Neuronal stem cell (in vitro differentiated cells): ENCODE results near the gene TSPAN17.

Source experiments
- DNase-seq: peaks from one replicate; pipeline ENCODE4 v3.0.0-alpha.2; 2013; ENCODE audit warnings: low spot score
- H2AFZ ChIP-seq: one replicate; pipeline ENCODE4 v1.6.1; 2013; ENCODE audit warnings: mild to moderate bottlenecking, low read length, inconsistent platforms
- H2AK5ac ChIP-seq: 2 replicates; pipeline ENCODE4 v1.6.1; 2013; ENCODE audit warnings: low read depth, mild to moderate bottlenecking, inconsistent platforms, low read length, moderate library complexity, mixed read lengths
- H2BK120ac ChIP-seq: 2 replicates; pipeline ENCODE4 v1.6.1; 2013; ENCODE audit warnings: low read depth, mild to moderate bottlenecking, inconsistent platforms, low read length, moderate library complexity, mixed read lengths
- H2BK12ac ChIP-seq: one replicate; pipeline ENCODE4 v1.6.1; 2013; ENCODE audit warnings: low read length, inconsistent platforms
- H2BK15ac ChIP-seq: 2 replicates; pipeline ENCODE4 v1.6.1; 2013; ENCODE audit warnings: mild to moderate bottlenecking, low read length, inconsistent platforms, mixed read lengths
- H2BK5ac ChIP-seq: one replicate; pipeline ENCODE4 v1.6.1; 2013; ENCODE audit warnings: inconsistent platforms, mild to moderate bottlenecking, low read length, moderate library complexity
- H3K14ac ChIP-seq: one replicate; pipeline ENCODE4 v1.6.1; 2013; ENCODE audit warnings: low read length, inconsistent platforms
- H3K18ac ChIP-seq: 2 replicates; pipeline ENCODE4 v1.6.1; 2013; ENCODE audit warnings: low read length, inconsistent platforms
- H3K23ac ChIP-seq: 2 replicates; pipeline ENCODE4 v1.6.1; 2013; ENCODE audit warnings: low read depth, mild to moderate bottlenecking, mixed read lengths, low read length, inconsistent platforms; ENCODE audit not compliant: poor library complexity
- H3K27ac ChIP-seq: replicated peaks from 3 replicates; pipeline ENCODE4 v1.5.1; 2013; ENCODE audit warnings: low read length, inconsistent platforms
- H3K27me3 ChIP-seq, 3 experiments: 2 replicates each; pipeline ENCODE4 v1.6.1; 2013; ENCODE audit warnings: low read length in 3 of 3, mild to moderate bottlenecking in 2 of 3, inconsistent platforms in 1 of 3, low read depth in 1 of 3, mixed read lengths in 1 of 3, moderate library complexity in 1 of 3; ENCODE audit not compliant: control insufficient read depth in 3 of 3, insufficient read depth in 3 of 3
- H3K36me3 ChIP-seq, 2 donors: replicated peaks in 1 of 2; 2 replicates each; pipeline ENCODE4 v1.6.1; 2013; ENCODE audit warnings: low read length in 2 of 2; ENCODE audit not compliant: control insufficient read depth in 2 of 2, insufficient read depth in 2 of 2
- H3K4ac ChIP-seq: 2 replicates; pipeline ENCODE4 v1.6.1; 2013; ENCODE audit warnings: inconsistent platforms, mild to moderate bottlenecking, low read length, moderate library complexity
- H3K4me1 ChIP-seq, 2 donors: 1 replicate in 1 of 2; 2 replicates in 1 of 2; pipeline ENCODE4 v1.6.1; 2013; ENCODE audit warnings: low read length in 2 of 2, low read depth in 1 of 2; ENCODE audit not compliant: control insufficient read depth in 2 of 2, insufficient read depth in 1 of 2
- H3K4me2 ChIP-seq: one replicate; pipeline ENCODE4 v1.6.1; 2013; ENCODE audit warnings: mild to moderate bottlenecking, low read length, inconsistent platforms; ENCODE audit not compliant: insufficient read depth, poor library complexity, severe bottlenecking
- H3K4me3 ChIP-seq, 2 donors: 2 replicates each; pipeline ENCODE4 v1.5.1; 2013; ENCODE audit warnings: low read length in 2 of 2, mild to moderate bottlenecking in 2 of 2, inconsistent platforms in 1 of 2, moderate library complexity in 1 of 2
- H3K79me1 ChIP-seq: one replicate; pipeline ENCODE4 v1.6.1; 2013; ENCODE audit warnings: low read depth, mild to moderate bottlenecking, inconsistent platforms, low read length, moderate library complexity
- H3K9ac ChIP-seq: one replicate; pipeline ENCODE4 v1.6.1; 2013; ENCODE audit warnings: mild to moderate bottlenecking, low read depth, low read length, inconsistent platforms; ENCODE audit not compliant: poor library complexity
- H3K9me3 ChIP-seq, 2 donors: replicated peaks in 1 of 2; 2 replicates each; pipeline versions ENCODE3 to v1.6.1; 2013; ENCODE audit warnings: low read length in 2 of 2, mild to moderate bottlenecking in 2 of 2, inconsistent platforms in 1 of 2, low read depth in 1 of 2, mixed read lengths in 1 of 2, moderate library complexity in 1 of 2; ENCODE audit not compliant: control insufficient read depth in 2 of 2, insufficient read depth in 1 of 2
- H4K8ac ChIP-seq: one replicate; pipeline ENCODE4 v1.6.1; 2013; ENCODE audit warnings: low read depth, mild to moderate bottlenecking, inconsistent platforms, low read length, moderate library complexity
- H4K91ac ChIP-seq: one replicate; pipeline ENCODE4 v1.6.1; 2013; ENCODE audit warnings: low read length, low read depth, mild to moderate bottlenecking, inconsistent platforms; ENCODE audit not compliant: poor library complexity
- WGBS, 2 donors: extraction: QIAGEN DNeasy Blood & Tissue Kit; methylation state at CpG; one replicate each; pipeline ENCODE4 v1.1.7; 2013; ENCODE audit warnings: missing lambda C conversion rate in 2 of 2, mixed read lengths in 1 of 2; ENCODE audit not compliant: insufficient read length in 2 of 2, insufficient replicate concordance in 1 of 2; ENCODE audit errors: extremely low coverage in 2 of 2; 5-methylcytosine and 5-hydroxymethylcytosine counted together

Gene TSPAN17

DNA sequence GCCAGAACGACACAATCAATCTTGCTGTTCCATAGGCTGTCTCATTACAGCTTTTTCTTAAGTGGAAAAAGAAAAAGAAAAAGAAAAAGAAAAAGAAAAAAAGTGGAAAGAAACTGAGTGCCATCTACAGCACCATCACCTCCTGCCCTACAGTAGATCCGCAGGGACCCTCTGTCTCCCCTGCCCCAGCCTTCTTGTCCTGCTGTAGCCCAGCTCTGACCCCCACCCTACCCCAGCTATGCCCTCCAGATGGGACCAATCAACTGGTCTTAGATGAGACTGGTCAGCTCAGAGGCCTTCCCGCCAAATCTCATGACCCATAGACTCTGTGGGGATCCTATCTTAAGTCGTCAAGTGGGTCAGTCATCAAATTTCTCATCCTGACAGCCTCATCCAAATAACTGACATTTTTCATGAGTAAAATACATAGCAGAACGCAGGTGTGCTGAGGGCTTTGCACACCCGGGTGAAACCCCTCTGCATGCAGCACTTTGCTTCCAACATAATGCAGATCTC, 34.8 kb downstream of the TSPAN17 start:
- Histone ChIP-seq H3K4me1 (no peaks in the 10 kb centered on the region), H2BK12ac (no peak overlapping the region), H2AK5ac (no peak overlapping the region), H3K4me2 (no peak overlapping the region), H3K9me3 (no peaks in the 10 kb centered on the region), H2BK5ac (no peak overlapping the region), H3K36me3 (no peaks in the 10 kb centered on the region), H3K18ac (no peak overlapping the region), H2AFZ (no peak overlapping the region), H4K91ac (no peak overlapping the region), H3K79me1 (no peaks in the 10 kb centered on the region), H2BK15ac (no peak overlapping the region), H3K14ac (no peak overlapping the region), H3K4ac (no peak overlapping the region), H3K27me3 (peaks cover 0 to 71% (median 26%) of the 10 kb centered on the region in 3 experiments), H2BK120ac (no peak overlapping the region), H4K8ac (no peak overlapping the region), H3K4me3 (no peak overlapping the region), H3K23ac (no peak overlapping the region), H3K27ac (no peak overlapping the region), H3K9ac (no peak overlapping the region)
- DNase-seq = no peak
- WGBS, 2 donors = no CpG with 5 or more reads among the region's 6 CpGs

DNA sequence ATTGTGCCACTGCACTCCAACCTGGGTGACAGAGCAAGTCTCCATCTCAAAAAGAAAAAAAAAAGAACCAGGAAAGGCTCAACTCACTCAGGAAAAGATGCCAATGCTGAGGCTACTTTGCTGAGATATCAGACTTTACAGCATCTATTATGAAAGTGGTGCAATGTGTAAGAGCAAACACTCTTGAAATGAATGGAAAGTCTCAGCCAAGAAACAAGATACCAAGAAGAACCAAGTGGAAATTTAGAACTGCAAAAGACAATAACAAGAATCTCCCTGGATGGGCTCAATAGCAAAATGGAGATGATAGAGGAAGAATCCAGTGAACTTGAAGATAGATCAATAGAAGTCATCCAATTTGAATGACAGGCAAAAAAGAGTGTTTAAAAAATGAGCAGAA, 37.7 kb downstream of the TSPAN17 start:
- Histone ChIP-seq H3K18ac (no peak overlapping the region), H2AFZ (no peak overlapping the region), H3K4me1 (peaks cover 0 to 9% of the 10 kb centered on the region in 2 donors), H3K79me1 (no peaks in the 10 kb centered on the region), H3K27ac (no peak overlapping the region), H2BK120ac (no peak overlapping the region), H3K36me3 (no peaks in the 10 kb centered on the region), H2BK15ac (no peak overlapping the region), H3K23ac (no peak overlapping the region), H3K4me2 (no peak overlapping the region), H4K91ac (no peak overlapping the region), H2AK5ac (no peak overlapping the region), H3K9me3 (no peaks in the 10 kb centered on the region), H3K14ac (no peak overlapping the region), H3K4me3 (no peak overlapping the region), H3K4ac (no peak overlapping the region), H4K8ac (no peak overlapping the region), H2BK12ac (no peak overlapping the region), H3K27me3 (peaks cover 0 to 47% (median 12%) of the 10 kb centered on the region in 3 experiments), H2BK5ac (no peak overlapping the region), H3K9ac (no peak overlapping the region)
- no peak for DNase-seq

DNA sequence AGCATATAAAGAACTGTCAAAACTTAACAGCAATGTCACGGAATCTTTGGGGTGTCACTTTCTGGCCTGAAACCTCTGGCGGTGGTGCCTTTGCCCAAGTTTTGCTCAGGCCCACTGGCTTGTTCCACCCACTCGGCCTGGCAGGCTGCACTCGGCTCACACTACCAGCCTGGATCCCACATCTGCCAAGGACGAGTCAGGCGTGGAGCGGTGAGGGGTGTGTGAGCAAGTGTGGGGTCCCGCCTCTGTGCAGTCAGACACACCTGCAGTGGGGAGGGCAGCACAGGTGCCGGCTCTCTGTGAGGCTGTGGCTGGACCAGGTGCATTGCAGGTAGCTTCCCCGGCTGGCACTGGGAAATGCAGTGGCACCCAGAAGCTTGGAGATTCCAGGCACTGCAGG, 40.0 kb downstream of the TSPAN17 start:
- H4K91ac ChIP-seq = no peak overlapping the region
- H2BK15ac ChIP-seq = no peak overlapping the region
- no peak overlapping the region for H4K8ac ChIP-seq
- H3K18ac ChIP-seq = peak overlapping the region; percentile 74
- no CpG with 5 or more reads among the region's 10 CpGs for WGBS, 2 donors
- H3K4me1 ChIP-seq = peaks cover 0 to 15% of the 10 kb centered on the region in 2 donors
- H3K79me1 ChIP-seq = no peaks in the 10 kb centered on the region
- no peak overlapping the region for H2AFZ ChIP-seq
- no peak overlapping the region for H3K4ac ChIP-seq
- no peak overlapping the region for H2BK12ac ChIP-seq
- no peaks in the 10 kb centered on the region for H3K36me3 ChIP-seq
- H3K4me3 ChIP-seq = no peak overlapping the region
- no peak overlapping the region for H3K14ac ChIP-seq
- no peak overlapping the region for H2AK5ac ChIP-seq
- H3K27me3 ChIP-seq = peaks cover 0 to 30% (median 2%) of the 10 kb centered on the region in 3 experiments
- H3K9ac ChIP-seq = peak overlapping the region; percentile 26
- no peak overlapping the region for H3K27ac ChIP-seq
- peak overlapping the region; percentile 29 for H2BK5ac ChIP-seq
- H3K9me3 ChIP-seq = no peaks in the 10 kb centered on the region
- H3K23ac ChIP-seq = peak overlapping the region; percentile 10
- peak overlapping the region; percentile 56 for H2BK120ac ChIP-seq
- H3K4me2 ChIP-seq = no peak overlapping the region
- no peak for DNase-seq

DNA sequence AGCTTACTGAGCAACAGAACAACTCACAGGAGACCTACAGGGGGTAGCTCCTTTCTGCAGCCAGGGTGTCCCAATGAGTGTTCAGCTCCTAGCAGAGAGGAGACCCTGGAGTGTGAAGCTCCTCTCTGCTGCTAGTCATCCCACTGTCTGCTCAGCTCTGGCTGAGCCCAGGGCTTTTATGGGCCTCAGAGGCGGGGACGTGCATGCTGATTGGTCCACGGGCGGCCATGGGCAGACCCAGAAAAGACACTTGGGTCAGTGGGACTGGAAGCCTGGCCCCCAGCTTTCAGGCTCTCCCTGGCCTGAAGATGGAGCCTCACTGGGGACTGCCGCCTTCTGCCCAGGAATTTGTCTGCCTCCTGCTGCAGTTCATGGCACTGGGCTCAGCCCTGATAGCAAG, 40.6 kb downstream of the TSPAN17 start:
- WGBS, 2 donors = no CpG with 5 or more reads among the region's 5 CpGs
- peak overlapping the region; percentile 59 for H2BK15ac ChIP-seq
- peak; percentile 36 for DNase-seq

More for the DNA sequence above, 40.6 kb downstream of the TSPAN17 start:
- Histone ChIP-seq H3K9ac (no peak overlapping the region), H3K4me3 (no peak overlapping the region), H3K27me3 (peaks cover 0 to 31% (median 2%) of the 10 kb centered on the region in 3 experiments), H3K27ac (no peak overlapping the region), H3K36me3 (no peaks in the 10 kb centered on the region), H2BK120ac (no peak overlapping the region), H2AK5ac (no peak overlapping the region), H3K4ac (no peak overlapping the region), H4K91ac (no peak overlapping the region), H2BK12ac (no peak overlapping the region), H3K18ac (peak overlapping the region; percentile 95), H2BK5ac (no peak overlapping the region), H3K14ac (no peak overlapping the region), H2AFZ (peak overlapping the region; percentile 56), H3K23ac (no peak overlapping the region), H3K4me1 (peaks cover 0 to 15% of the 10 kb centered on the region in 2 donors), H3K79me1 (no peaks in the 10 kb centered on the region), H3K9me3 (no peaks in the 10 kb centered on the region), H3K4me2 (peak overlapping the region; percentile 12), H4K8ac (no peak overlapping the region)
